Liver (tissue), 9 donors: ENCODE measurements around the gene ARHGEF28. TPM values are rescaled to one million over a fixed set of nuclear protein-coding genes. Genes with fewer than 3 reads are reported as not detected.
A peak's percentile ranks its signal among the peaks of the same experiment; 100 is the strongest.

Source experiments
- DNase-seq: peaks from one replicate; pipeline ENCODE4 v3.0.0-alpha.2; 2017; ENCODE audit warnings: low spot score
- H3K27ac ChIP-seq, 2 donors: one replicate each; pipeline ENCODE4 v1.7.0; 2013; ENCODE audit warnings: inconsistent platforms in 2 of 2, low read length in 2 of 2, control low read depth in 1 of 2, low read depth in 1 of 2, mild to moderate bottlenecking in 1 of 2
- H3K27me3 ChIP-seq, 4 donors: one replicate each; pipeline versions ENCODE4 v1.6.1 to v1.7.0; 2013; ENCODE audit warnings: low read length in 3 of 4, inconsistent platforms in 1 of 4, mild to moderate bottlenecking in 1 of 4, moderate library complexity in 1 of 4; ENCODE audit not compliant: control insufficient read depth in 4 of 4, insufficient read depth in 4 of 4
- H3K36me3 ChIP-seq, 4 donors: one replicate each; pipeline versions ENCODE4 v1.6.1 to v1.7.0; 2013; ENCODE audit warnings: low read length in 3 of 4, mild to moderate bottlenecking in 3 of 4, low read depth in 1 of 4, moderate library complexity in 1 of 4; ENCODE audit not compliant: control insufficient read depth in 4 of 4, insufficient read depth in 3 of 4
- H3K4me1 ChIP-seq, 4 donors: one replicate each; pipeline versions ENCODE4 v1.6.1 to v1.7.0; 2013; ENCODE audit warnings: low read length in 3 of 4, mild to moderate bottlenecking in 3 of 4, moderate library complexity in 1 of 4; ENCODE audit not compliant: control insufficient read depth in 4 of 4, insufficient read depth in 4 of 4
- H3K4me3 ChIP-seq, 3 donors: one replicate each; pipeline versions ENCODE4 v1.6.1 to v1.7.0; 2013; ENCODE audit warnings: low read length in 3 of 3, control low read depth in 1 of 3, low read depth in 1 of 3, mild to moderate bottlenecking in 1 of 3
- H3K9ac ChIP-seq, 2 donors: one replicate each; pipeline ENCODE4 v1.7.0; 2013; ENCODE audit warnings: low read length in 2 of 2, mild to moderate bottlenecking in 2 of 2, moderate library complexity in 2 of 2, control low read depth in 1 of 2, low read depth in 1 of 2
- H3K9me3 ChIP-seq, 4 donors: one replicate each; pipeline versions ENCODE4 v1.6.1 to v1.7.0; 2013; ENCODE audit warnings: low read length in 3 of 4; ENCODE audit not compliant: control insufficient read depth in 4 of 4
- FOXA1 ChIP-seq: IDR thresholded peaks from 2 replicates; pipeline ENCODE4 v1.6.1; 2016; ENCODE audit warnings: antibody characterized with exemption
- NR2F2 ChIP-seq: IDR thresholded peaks from 2 replicates; pipeline ENCODE4 v1.6.1; 2016; ENCODE audit warnings: antibody characterized with exemption
- RAD21 ChIP-seq, 2 donors: IDR thresholded peaks; 2 replicates each; pipeline ENCODE4 v1.6.1; 2016; ENCODE audit warnings: antibody characterized with exemption in 2 of 2, mild to moderate bottlenecking in 2 of 2
- RXRA ChIP-seq, 2 donors: IDR thresholded peaks; 2 replicates each; pipeline ENCODE4 v1.6.1; 2017 to 2018; ENCODE audit warnings: antibody characterized with exemption in 2 of 2, mild to moderate bottlenecking in 1 of 2
- YY1 ChIP-seq: IDR thresholded peaks from 2 replicates; pipeline ENCODE4 v1.6.1; 2016; ENCODE audit warnings: antibody characterized with exemption, mild to moderate bottlenecking
- WGBS: extraction: QIAGEN DNeasy Blood & Tissue Kit; methylation state at CpG from one replicate; pipeline ENCODE4 v1.1.7; 2013; 5-methylcytosine and 5-hydroxymethylcytosine counted together
- polyA plus RNA-seq, 2 donors: library from polyadenylated mRNA; stranded (reverse) in 1 of 2; unstranded in 1 of 2; fragments of 200-250 nt in 1 of 2; fragments of >200 nt in 1 of 2; fragmentation: Nextera tagmentation in 1 of 2; extraction: Ambion mirVana in 1 of 2; gene quantifications; one replicate each; pipeline versions ENCODE4 v1.2.1 to v1.2.3, GENCODE V29; 2013 to 2015
- total RNA-seq, 2 donors: library from RNA; depleted of rRNA; stranded (reverse); fragments of >200 nt; gene quantifications; one replicate each; pipeline ENCODE4 v1.2.3, GENCODE V29; 2014
- TF ChIP-seq, protein P1 (sequence below): IDR thresholded peaks from 2 replicates; pipeline ENCODE4 v1.6.1; 2016; ENCODE audit warnings: antibody characterized with exemption, mild to moderate bottlenecking
- TF ChIP-seq, protein P2 (sequence below): IDR thresholded peaks from 2 replicates; pipeline ENCODE4 v1.6.1; 2016; ENCODE audit warnings: antibody characterized with exemption
- TF ChIP-seq, protein P3 (sequence below): IDR thresholded peaks from 2 replicates; pipeline ENCODE4 v1.6.1; 2016; ENCODE audit warnings: antibody characterized with exemption
- TF ChIP-seq, protein P4 (sequence below): fragments of 150-350 bp; IDR thresholded peaks from 2 replicates; pipeline ENCODE4 v1.5.1; 2017; ENCODE audit warnings: improper control_type of control experiment, low read depth, low read length; ENCODE audit not compliant: missing input control
- TF ChIP-seq, protein P5 (sequence below): IDR thresholded peaks from 2 replicates; pipeline ENCODE4 v1.6.1; 2016; ENCODE audit warnings: antibody characterized with exemption
- donor health status: healthy.
- donor health status: healthy.
- donor health status: healthy.
- donor health status: healthy.
- donor health status: healthy.

Gene ARHGEF28
- total and polyA plus RNA-seq, 4 donors, result 1.6 to 13.9 (median 3.6) TPM

DNA sequence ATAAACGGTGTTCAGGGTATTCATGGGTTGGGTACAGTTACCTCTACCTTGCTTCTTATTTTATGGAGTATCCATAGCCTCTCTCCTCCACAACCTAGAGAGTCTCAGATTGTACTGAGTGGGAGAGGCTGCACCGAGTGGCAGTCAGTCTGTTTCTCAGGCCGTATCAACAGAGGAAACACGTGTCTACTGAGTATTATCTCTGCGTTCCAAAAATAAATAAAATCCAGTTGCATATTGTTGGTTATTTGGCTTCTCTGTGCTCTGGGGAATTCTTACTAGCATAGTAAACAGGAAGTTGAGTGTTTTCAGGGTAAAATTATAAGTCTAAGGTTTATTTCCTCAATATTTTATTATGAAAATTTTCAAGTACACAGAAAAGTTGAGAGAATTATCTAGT is 231.0 kb downstream of the ARHGEF28 start:
- TF ChIP-seq RXRA (IDR thresholded peaks at IDR 0.05) (no peak), RAD21 (IDR thresholded peaks at IDR 0.05) (peak in 1 of 2 donors; percentile 9)
- H3K9me3 ChIP-seq, result no peaks in the 10 kb centered on the region
- DNase-seq, result no peak
- no peak overlapping the region for H3K9ac ChIP-seq
- 47% methylated on average over 5 of the region's 5 CpGs for WGBS
- H3K27ac ChIP-seq, result no peak overlapping the region
- H3K4me1 ChIP-seq, result peaks cover 0 to 9% (median 5%) of the 10 kb centered on the region in 4 donors
- H3K27me3 ChIP-seq, result no peaks in the 10 kb centered on the region
- H3K4me3 ChIP-seq, result no peak overlapping the region
- H3K36me3 ChIP-seq, result peaks cover 0 to 6% (median under 1%) of the 10 kb centered on the region in 4 donors

DNA sequence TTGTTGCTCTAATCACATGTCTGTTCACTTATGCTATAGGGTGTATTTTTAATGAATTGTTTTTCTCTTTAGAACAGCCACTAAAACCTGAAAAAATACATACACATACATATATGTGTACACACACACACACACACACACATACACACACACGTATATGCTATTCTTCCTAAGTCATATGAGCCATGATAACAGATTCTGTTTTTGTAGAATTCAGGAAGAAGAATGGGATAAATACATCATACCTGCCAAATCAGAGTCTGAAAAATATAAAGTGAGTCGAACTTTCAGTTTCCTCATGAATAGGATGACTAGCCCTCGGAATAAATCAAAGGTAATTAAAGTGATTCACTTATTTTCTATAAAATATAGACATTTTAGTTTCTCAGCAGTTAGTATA is 231.4 kb downstream of the ARHGEF28 start:
- WGBS, result 79% methylated on average over 3 of the region's 3 CpGs
- H3K36me3 ChIP-seq, result peaks cover 0 to 6% (median 0%) of the 10 kb centered on the region in 4 donors

More for the DNA sequence above, 231.4 kb downstream of the ARHGEF28 start:
- H3K4me3 ChIP-seq, result no peak overlapping the region
- H3K9ac ChIP-seq, result no peak overlapping the region
- no peaks in the 10 kb centered on the region for H3K27me3 ChIP-seq
- H3K4me1 ChIP-seq, result peaks cover 0 to 13% (median 8%) of the 10 kb centered on the region in 4 donors
- no peak for DNase-seq
- H3K27ac ChIP-seq, result peak overlapping the region; percentile 25 to 56
- TF ChIP-seq FOXA1 (no peak), NR2F2 (no peak), RXRA (IDR thresholded peaks at IDR 0.05) (no peak), YY1 (no peak)
- TF ChIP-seq, protein P1, sequence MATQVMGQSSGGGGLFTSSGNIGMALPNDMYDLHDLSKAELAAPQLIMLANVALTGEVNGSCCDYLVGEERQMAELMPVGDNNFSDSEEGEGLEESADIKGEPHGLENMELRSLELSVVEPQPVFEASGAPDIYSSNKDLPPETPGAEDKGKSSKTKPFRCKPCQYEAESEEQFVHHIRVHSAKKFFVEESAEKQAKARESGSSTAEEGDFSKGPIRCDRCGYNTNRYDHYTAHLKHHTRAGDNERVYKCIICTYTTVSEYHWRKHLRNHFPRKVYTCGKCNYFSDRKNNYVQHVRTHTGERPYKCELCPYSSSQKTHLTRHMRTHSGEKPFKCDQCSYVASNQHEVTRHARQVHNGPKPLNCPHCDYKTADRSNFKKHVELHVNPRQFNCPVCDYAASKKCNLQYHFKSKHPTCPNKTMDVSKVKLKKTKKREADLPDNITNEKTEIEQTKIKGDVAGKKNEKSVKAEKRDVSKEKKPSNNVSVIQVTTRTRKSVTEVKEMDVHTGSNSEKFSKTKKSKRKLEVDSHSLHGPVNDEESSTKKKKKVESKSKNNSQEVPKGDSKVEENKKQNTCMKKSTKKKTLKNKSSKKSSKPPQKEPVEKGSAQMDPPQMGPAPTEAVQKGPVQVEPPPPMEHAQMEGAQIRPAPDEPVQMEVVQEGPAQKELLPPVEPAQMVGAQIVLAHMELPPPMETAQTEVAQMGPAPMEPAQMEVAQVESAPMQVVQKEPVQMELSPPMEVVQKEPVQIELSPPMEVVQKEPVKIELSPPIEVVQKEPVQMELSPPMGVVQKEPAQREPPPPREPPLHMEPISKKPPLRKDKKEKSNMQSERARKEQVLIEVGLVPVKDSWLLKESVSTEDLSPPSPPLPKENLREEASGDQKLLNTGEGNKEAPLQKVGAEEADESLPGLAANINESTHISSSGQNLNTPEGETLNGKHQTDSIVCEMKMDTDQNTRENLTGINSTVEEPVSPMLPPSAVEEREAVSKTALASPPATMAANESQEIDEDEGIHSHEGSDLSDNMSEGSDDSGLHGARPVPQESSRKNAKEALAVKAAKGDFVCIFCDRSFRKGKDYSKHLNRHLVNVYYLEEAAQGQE, result no peak
- TF ChIP-seq, protein P2, sequence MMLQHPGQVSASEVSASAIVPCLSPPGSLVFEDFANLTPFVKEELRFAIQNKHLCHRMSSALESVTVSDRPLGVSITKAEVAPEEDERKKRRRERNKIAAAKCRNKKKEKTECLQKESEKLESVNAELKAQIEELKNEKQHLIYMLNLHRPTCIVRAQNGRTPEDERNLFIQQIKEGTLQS, result no peak
- TF ChIP-seq, protein P3, sequence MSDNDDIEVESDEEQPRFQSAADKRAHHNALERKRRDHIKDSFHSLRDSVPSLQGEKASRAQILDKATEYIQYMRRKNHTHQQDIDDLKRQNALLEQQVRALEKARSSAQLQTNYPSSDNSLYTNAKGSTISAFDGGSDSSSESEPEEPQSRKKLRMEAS, result no peak
- TF ChIP-seq, protein P4, sequence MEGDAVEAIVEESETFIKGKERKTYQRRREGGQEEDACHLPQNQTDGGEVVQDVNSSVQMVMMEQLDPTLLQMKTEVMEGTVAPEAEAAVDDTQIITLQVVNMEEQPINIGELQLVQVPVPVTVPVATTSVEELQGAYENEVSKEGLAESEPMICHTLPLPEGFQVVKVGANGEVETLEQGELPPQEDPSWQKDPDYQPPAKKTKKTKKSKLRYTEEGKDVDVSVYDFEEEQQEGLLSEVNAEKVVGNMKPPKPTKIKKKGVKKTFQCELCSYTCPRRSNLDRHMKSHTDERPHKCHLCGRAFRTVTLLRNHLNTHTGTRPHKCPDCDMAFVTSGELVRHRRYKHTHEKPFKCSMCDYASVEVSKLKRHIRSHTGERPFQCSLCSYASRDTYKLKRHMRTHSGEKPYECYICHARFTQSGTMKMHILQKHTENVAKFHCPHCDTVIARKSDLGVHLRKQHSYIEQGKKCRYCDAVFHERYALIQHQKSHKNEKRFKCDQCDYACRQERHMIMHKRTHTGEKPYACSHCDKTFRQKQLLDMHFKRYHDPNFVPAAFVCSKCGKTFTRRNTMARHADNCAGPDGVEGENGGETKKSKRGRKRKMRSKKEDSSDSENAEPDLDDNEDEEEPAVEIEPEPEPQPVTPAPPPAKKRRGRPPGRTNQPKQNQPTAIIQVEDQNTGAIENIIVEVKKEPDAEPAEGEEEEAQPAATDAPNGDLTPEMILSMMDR, result no peak
- TF ChIP-seq, protein P5, sequence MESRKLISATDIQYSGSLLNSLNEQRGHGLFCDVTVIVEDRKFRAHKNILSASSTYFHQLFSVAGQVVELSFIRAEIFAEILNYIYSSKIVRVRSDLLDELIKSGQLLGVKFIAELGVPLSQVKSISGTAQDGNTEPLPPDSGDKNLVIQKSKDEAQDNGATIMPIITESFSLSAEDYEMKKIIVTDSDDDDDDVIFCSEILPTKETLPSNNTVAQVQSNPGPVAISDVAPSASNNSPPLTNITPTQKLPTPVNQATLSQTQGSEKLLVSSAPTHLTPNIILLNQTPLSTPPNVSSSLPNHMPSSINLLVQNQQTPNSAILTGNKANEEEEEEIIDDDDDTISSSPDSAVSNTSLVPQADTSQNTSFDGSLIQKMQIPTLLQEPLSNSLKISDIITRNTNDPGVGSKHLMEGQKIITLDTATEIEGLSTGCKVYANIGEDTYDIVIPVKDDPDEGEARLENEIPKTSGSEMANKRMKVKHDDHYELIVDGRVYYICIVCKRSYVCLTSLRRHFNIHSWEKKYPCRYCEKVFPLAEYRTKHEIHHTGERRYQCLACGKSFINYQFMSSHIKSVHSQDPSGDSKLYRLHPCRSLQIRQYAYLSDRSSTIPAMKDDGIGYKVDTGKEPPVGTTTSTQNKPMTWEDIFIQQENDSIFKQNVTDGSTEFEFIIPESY, result no peak
- H3K9me3 ChIP-seq, result no peaks in the 10 kb centered on the region
